GM19328 (cell line): ENCODE data around the gene ZNF300.
"Not testable (repeated sequence)": the region's sequence is repeated elsewhere in the genome, so short reads cannot be mapped to it uniquely, and the experiment has no call there.

Source experiments
- ATAC-seq: cut with Tn5 transposase; IDR thresholded peaks from one replicate; pipeline ENCODE4 v1.9.1; 2021; ENCODE audit warnings: mild to moderate bottlenecking, moderate library complexity; ENCODE audit not compliant: unreplicated experiment

Gene ZNF300

GRCh38 chr5:150904479-150905311 is at the start of gene ZNF300:
TSS of gene ZNF300 (minus strand) at chr5:150904980. CDS start at chr5:150903155, 1,825 bp downstream.
- ATAC-seq, result no peak

GRCh38 chr5:150948539-150948938 is 43.8 kb upstream of the ZNF300 start:
- ATAC-seq, result no peak

- ATAC-seq, result no peak
Observed at GRCh38 chr5:150946351-150946905, 41.6 kb upstream of the ZNF300 start.

GRCh38 chr5:150945947-150946346 is 41.2 kb upstream of the ZNF300 start:
- ATAC-seq, result no peak

- no peak for ATAC-seq
Observed at GRCh38 chr5:150945486-150945885, 40.7 kb upstream of the ZNF300 start.

GRCh38 chr5:150931368-150931965 is 26.7 kb upstream of the ZNF300 start:
- no peak for ATAC-seq

- ATAC-seq, result no peak
Observed at GRCh38 chr5:150918613-150919012, 13.8 kb upstream of the ZNF300 start.

GRCh38 chr5:150912312-150912814 is 7.6 kb upstream of the ZNF300 start:
- no peak for ATAC-seq

- no peak for ATAC-seq
Observed at GRCh38 chr5:150905312-150905683, 518 bp upstream of the ZNF300 start.

GRCh38 chr5:150901446-150901845 is 3.3 kb downstream of the ZNF300 start:
- ATAC-seq, result no peak

GRCh38 chr5:150895431-150896428 is 9.1 kb downstream of the ZNF300 start:
- ATAC-seq, result no peak

- ATAC-seq, result no peak
Observed at GRCh38 chr5:150879358-150879757, 25.4 kb downstream of the ZNF300 start.

GRCh38 chr5:150862070-150862469 is 42.7 kb downstream of the ZNF300 start:
- ATAC-seq, result no peak

- ATAC-seq, result no peak
Observed at GRCh38 chr5:150860246-150860821, 44.4 kb downstream of the ZNF300 start.

- not testable (repeated sequence) for ATAC-seq
Observed at GRCh38 chr5:150856700-150857099, 48.1 kb downstream of the ZNF300 start.

GRCh38 chr5:150853561-150853960 is 51.2 kb downstream of the ZNF300 start:
- no peak for ATAC-seq

GRCh38 chr5:150851039-150851438 is 53.7 kb downstream of the ZNF300 start:
- no peak for ATAC-seq

GRCh38 chr5:150848271-150848670 is 56.5 kb downstream of the ZNF300 start:
- ATAC-seq, result no peak

- no peak for ATAC-seq
Observed at GRCh38 chr5:150847334-150847695, 57.5 kb downstream of the ZNF300 start.

- peak; percentile 88 for ATAC-seq
Observed at GRCh38 chr5:150846654-150847333, 58.0 kb downstream of the ZNF300 start.
